Adrenal gland (tissue), 5 donors: Measurements from ENCODE around the gene APBB1.

Experiments
- POLR2A ChIP-seq, 2 donors: fragments of 450-650 bp; IDR thresholded peaks; one replicate each; pipeline ENCODE4 v1.6.1; 2017; ENCODE audit warnings: antibody characterized with exemption in 2 of 2, mild to moderate bottlenecking in 2 of 2, moderate library complexity in 1 of 2
- TF ChIP-seq, protein P1 (sequence below), 6 experiments: fragments of 450-650 bp in 4 of 6; fragments of 200-600 bp in 2 of 6; sonication (generic) in 1 of 6; IDR thresholded peaks; 1 replicate in 5 of 6; 2 replicates in 1 of 6; pipeline versions ENCODE4 v1.5.1 to v1.8.0; 2016 to 2021; ENCODE audit warnings: antibody characterized with exemption in 6 of 6, mild to moderate bottlenecking in 2 of 6, moderate library complexity in 1 of 6
- donor health status: DM: no; HTN: no; CAD: no.

DNA sequence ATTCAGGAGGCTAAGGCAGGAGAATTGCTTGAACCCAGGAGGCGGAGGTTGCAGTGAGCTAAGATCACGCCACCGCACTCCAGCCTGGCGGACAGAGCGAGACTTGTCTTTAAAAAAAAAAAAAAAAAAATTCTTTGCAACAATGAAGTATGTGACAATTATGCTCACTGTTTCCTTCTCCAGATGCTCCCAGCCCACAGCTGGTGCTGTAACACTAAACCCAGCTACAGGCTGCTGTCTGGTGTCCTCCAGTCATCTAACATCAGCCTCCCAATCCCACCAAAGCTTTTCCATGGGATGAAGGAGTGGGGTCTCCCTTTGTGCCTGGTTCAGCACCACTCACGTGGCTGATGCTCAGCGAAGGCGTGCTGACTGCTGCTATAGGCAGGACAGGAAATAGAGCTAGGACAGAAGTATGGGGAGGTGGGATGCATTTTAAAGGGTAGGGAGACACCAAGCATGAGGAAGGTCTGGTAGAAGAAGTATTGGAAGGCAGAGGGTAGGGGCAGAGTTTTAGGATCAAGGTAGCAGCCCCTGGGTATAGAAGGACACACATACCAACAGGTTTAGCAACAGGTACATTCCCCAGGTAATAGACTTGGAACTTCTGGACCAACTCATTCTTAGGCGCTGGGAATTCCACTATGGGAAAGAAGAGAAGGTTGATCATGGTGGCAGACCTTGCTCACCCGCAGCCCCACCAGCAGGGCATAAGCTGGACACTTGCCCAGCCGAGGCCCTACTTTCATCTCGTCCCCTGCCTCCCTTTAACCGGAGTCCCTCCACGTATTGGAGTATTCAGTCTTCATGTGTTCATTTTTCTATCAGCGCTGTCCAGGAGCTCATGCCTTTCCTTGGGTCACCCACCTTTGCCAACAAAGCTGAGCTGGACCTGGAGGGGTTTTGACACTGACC, 18.2 kb downstream of the APBB1 start:
- TF ChIP-seq, protein P1, sequence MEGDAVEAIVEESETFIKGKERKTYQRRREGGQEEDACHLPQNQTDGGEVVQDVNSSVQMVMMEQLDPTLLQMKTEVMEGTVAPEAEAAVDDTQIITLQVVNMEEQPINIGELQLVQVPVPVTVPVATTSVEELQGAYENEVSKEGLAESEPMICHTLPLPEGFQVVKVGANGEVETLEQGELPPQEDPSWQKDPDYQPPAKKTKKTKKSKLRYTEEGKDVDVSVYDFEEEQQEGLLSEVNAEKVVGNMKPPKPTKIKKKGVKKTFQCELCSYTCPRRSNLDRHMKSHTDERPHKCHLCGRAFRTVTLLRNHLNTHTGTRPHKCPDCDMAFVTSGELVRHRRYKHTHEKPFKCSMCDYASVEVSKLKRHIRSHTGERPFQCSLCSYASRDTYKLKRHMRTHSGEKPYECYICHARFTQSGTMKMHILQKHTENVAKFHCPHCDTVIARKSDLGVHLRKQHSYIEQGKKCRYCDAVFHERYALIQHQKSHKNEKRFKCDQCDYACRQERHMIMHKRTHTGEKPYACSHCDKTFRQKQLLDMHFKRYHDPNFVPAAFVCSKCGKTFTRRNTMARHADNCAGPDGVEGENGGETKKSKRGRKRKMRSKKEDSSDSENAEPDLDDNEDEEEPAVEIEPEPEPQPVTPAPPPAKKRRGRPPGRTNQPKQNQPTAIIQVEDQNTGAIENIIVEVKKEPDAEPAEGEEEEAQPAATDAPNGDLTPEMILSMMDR (IDR thresholded peaks at IDR 0.05) = no peak
- no peak for TF ChIP-seq POLR2A (IDR thresholded peaks at IDR 0.05)
